Stimulated activated CD8-positive, alpha-beta memory T cell treated with anti-CD3 and anti-CD28 coated beads, Interleukin-2, amount 100 ng/mL, for 1 hour (primary cell): ENCODE results near the gene CARMIL3.
"Not testable (repeated sequence)": the region's sequence is repeated elsewhere in the genome, so short reads cannot be mapped to it uniquely, and the experiment has no call there.

Source experiments
- DNase-seq, 2 donors: peaks; one replicate each; pipeline ENCODE4 v3.0.0-alpha.2; 2020; ENCODE audit warnings: low read depth in 2 of 2

The CARMIL3 gene, protein sequence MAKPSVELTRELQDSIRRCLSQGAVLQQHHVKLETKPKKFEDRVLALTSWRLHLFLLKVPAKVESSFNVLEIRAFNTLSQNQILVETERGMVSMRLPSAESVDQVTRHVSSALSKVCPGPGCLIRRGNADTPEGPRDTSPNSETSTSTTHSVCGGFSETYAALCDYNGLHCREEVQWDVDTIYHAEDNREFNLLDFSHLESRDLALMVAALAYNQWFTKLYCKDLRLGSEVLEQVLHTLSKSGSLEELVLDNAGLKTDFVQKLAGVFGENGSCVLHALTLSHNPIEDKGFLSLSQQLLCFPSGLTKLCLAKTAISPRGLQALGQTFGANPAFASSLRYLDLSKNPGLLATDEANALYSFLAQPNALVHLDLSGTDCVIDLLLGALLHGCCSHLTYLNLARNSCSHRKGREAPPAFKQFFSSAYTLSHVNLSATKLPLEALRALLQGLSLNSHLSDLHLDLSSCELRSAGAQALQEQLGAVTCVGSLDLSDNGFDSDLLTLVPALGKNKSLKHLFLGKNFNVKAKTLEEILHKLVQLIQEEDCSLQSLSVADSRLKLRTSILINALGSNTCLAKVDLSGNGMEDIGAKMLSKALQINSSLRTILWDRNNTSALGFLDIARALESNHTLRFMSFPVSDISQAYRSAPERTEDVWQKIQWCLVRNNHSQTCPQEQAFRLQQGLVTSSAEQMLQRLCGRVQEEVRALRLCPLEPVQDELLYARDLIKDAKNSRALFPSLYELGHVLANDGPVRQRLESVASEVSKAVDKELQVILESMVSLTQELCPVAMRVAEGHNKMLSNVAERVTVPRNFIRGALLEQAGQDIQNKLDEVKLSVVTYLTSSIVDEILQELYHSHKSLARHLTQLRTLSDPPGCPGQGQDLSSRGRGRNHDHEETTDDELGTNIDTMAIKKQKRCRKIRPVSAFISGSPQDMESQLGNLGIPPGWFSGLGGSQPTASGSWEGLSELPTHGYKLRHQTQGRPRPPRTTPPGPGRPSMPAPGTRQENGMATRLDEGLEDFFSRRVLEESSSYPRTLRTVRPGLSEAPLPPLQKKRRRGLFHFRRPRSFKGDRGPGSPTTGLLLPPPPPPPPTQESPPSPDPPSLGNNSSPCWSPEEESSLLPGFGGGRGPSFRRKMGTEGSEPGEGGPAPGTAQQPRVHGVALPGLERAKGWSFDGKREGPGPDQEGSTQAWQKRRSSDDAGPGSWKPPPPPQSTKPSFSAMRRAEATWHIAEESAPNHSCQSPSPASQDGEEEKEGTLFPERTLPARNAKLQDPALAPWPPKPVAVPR (N-terminal part only)

DNA sequence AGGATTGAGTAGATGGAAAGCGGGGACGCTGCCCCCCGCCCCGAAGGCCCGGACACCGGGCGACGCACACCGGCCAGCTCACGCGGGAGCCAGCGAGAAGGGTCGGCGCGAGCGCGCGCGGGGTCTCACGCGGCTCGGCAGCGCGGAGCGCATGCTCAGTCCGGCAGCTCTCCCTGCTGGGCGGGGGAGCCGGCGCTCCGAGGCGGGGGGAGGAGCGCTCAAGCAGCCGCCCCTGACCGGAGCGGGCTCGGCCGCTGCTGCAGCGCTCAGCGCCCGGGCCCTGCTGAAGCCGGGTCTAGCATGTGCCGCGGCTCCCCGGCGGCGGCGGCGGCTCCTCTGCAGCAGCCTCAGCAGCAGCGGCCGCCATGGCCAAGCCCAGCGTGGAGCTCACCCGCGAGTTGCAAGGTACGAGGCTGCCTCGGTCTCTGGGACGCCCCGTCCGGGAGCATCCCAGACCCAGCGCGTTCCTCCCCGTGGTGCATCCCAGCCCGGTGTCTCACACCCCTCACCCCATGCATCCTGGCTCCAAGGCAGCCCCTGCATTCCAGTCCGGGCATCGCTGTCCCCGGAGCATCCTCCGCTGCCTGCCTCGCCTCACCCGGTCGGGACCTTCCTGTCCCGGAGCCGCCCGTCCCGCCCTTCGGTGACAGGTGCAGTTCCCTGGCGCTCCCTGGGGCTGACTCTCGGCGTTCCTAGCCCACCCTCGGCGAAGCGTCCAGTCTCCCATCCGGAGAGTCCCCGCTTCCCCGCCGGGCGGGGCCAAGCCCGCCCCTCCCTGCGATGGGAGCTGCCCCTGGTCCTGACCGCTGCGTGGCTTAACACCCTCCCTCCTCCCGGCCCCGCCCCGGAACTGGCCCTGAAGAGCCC lies at the start of gene CARMIL3:
Gene CARMIL3 (plus strand): TSS at position 221 of the 867 bp plus-strand sequence. CDS start 145 bp downstream, at position 366.
- peak; percentile 25 to 35 for DNase-seq

DNA sequence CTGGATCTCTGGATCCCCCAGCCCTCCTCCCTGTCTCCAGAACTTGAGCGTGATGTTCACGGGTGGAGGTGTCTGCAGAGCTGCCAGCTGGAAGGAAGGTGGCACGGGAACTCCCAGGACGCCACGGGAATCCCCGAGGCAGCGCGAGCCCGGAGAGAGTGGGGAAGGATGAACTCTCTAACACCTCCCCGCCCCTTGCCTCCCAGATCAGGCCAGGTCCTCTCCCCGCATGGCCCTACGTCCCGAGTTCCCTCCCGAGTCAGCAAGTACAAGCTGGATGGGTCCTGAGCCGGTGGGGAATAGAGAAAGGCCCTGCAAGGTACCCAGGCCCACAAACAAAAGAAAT lies 45.4 kb upstream of the CARMIL3 start:
- not testable (repeated sequence) for DNase-seq

DNA sequence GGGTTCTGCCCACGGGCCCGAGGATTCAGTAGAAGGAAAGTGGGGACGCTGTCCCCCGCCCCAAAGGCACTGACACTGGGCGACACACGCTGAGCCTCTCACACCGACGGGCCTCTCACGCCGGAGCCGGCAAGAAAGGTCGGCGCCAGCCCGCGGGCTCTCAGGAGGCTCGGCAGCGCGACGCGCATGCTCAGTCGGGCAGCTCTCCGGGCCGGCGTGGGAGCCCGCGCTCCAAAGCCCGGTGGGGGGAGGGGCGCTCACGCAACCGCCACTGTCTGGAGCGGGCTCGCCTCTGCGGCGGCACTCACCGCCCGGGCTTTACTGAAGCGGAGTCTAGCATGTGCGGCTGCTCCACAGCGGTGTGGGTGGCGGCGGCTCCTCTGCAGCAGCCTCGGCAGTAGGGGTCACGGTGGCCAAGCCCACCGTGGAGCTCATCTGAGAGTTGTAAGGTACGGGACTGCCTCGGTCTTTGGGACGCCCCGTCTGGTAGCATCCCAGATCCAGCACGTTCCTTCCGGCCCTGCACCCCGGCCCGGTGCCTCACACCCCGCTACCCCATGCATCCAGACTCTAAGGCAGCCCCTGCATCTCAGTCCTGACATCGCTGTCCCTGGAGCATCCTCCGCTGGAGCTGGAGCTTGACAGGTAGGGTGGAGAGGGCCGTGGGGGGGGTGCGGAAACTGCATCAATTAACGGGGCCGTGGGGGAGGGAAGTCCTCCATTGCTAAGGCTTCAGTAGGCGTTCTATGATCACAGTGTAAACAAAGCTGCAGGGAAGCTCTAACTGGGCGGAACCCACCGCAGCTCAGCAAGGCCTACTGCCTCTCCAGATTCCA lies 44.8 kb upstream of the CARMIL3 start:
- DNase-seq = peak; percentile 20 to 50

DNA sequence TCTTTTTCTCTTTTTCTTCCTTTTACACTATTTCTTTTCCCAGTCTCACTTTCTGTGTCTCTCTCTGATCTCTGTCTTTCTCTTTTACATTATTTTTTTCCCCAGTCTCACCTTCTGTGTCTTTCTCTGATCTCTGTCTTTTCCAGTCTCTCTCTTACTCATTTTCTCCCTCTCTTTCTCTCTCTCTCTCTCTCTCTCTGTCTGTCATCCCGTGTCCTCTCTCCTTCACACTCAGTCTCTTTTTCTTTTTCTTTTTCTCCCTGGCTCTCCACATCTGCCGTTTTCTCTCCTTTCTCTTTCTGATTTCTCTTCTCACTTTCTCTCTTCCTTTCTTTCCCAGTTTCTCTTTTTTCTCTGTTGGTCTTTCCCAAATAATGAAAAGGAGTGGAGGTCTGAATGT lies 40.8 kb upstream of the CARMIL3 start:
- DNase-seq = no peak

DNA sequence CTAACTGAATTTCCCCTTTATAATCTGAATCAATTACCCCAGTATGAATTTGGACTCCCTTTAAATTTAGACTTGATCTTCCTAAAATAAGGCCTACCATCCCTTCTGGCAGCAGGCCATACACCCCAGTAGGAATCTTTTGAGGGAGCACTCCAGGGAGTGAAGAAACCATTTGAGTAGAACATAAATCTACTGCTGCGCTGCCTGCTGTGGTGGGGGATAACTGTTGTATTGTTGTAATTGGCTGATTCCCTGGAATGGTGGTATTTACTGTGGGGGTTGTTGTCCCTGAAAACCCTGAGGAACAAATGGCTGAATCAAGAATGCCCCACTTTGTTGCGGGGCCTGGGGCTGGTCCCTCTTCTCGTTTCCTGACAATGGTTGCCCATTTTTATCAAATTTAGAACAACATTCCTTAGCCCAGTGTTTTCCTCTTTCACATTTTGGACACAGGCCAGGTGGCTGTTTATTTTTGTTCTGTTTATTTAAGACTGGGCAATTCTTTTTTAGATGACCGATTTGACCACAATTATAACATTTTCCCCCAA lies 39.0 kb upstream of the CARMIL3 start:
- DNase-seq = not testable (repeated sequence)

DNA sequence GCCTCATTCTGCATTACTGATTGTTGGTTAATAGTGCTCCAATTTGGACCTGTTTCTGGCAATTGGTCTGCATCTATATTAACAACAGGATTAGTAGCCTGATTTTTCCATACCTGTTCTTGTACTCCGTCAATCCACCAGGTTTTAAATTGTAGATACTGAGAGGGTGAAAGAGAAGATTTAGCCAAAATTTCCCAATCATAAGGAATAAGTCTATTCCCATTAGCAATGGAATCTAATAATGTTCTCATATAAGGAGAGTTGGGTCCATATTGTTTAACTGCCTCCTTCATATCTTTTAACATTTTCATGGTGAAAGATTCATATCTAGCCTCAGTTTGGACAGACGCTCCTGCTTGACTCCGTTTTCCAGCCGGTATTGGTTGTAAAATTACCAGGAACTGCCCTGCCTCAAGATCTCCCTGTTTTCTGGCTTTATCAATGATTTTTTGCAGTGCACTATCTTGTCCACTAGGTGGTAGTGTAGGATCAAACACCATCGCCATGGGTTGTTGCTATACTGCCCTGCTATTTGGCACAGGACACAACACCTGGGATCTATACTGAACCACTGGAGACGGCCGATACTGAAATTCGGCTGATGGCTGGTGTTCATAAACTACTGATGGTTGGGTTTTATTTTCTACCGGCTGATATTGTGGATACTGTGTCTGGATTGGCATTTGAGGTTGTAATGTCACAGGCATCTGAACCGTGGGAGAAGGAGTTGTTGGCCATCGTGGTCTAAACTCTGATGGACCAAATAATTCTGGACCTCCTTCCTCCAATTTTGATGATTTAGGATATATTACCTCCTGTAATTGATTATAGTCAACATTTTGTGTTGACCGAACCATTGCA lies 37.9 kb upstream of the CARMIL3 start:
- no peak for DNase-seq

DNA sequence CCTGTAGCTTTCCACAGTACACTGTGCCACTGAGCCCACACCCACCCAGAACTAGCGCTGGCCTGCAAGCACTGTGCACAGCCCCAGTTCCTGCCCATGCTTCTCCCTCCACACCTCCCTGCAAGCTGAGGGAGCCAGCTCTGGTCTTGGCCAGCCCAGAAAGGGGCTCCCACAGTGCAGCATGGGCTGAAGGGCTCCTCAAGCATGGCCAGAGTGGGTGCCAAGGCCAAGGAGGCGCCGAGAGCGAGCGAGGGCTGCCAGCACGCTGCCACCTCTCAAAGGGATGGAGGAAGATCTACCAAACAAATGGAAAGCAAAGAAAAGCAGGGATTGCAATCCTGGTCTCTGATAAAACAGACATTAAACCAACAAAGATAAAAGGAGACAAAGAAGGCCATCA lies 36.1 kb upstream of the CARMIL3 start:
- not testable (repeated sequence) for DNase-seq

DNA sequence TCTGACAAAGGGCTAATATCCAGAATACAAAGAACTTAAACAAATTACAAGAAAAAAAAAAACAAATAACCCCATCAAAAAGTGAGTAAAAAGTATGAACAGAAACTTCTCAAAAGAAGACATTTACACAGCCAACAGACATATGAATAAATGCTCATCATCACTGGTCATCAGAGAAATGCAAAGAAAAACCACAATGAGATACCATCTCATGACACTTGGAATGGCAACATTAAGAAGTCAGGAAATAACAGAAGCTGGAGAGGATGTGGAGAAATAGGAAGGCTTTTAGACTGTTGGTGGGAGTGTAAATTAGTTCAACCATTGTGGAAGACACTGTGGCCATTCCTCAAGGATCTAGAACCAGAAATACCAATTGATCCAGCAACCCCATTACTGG lies 32.8 kb upstream of the CARMIL3 start:
- DNase-seq = not testable (repeated sequence)

DNA sequence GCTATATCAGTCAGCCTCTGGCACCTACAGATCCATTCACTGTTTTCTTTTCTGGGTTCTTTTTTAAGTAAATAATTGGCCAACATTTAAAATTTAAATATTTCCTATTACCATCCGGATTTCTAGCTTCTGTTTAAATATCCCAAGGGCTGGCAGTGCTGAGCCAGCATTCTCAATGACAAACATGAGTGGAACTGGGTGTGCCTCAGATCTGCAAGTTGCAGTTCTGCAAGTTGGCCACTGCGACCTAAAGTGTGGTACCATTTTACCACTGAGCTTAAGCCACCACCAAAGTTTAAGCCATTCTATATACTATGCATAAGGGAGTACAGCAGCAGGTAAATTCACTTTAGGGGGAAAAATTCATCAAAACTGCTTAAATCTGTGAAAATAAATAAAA lies 31.9 kb upstream of the CARMIL3 start:
- not testable (repeated sequence) for DNase-seq

DNA sequence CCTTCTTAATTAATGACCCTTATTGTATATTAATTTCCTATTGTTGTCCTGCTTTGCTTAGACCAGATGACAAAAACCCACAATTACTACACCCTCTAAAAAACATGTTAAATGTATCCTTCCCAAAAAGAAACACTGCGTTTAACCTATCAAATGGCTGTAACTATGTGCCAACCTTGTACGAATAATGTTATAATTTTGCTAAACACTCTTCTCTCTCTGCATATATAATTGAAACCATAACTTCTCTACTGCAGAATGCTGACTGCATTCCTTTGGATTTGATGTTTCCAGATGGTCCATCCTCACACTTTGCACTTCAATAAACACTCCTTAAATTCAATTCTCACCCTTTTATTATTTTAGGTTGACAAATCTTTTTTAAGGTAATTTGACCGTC lies 31.3 kb upstream of the CARMIL3 start:
- DNase-seq = not testable (repeated sequence)

DNA sequence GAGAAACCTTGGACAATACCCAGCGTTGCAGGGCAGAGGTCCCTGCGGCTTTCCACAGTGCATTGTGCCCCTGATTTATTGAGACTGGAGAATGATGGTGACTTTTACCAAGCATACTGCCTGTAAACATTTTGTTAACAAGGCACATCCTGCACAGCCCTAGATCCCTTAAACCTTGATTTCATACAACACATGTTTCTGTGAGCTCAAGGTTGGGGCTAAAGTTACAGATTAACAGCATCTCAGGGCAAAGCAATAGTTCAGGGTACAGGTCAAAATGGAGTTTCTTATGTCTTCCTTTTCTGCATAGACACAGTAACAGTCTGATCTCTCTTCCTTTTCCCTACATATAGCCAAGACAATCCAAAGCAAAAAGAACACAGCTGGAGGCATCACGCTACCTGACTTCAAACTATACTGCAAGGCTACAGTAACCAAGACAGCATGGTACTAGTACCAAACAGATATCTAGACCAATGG lies 26.8 kb upstream of the CARMIL3 start:
- not testable (repeated sequence) for DNase-seq

DNA sequence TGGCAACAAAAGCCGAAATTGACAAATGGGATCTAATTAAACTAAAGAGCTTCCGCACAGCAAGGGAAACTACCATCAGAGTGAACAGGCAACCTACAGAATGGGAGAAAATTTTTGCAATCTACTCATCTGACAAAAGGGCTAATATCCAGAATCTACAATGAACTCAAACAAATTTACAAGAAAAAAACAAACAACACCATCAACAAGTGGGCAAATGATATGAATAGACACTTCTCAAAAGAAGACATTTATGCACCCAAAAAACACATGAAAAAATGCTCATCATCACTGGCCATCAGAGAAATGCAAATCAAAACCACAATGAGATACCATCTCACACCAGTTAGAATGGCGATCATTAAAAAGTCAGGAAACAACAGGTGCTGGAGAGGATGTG lies 22.1 kb upstream of the CARMIL3 start:
- not testable (repeated sequence) for DNase-seq

DNA sequence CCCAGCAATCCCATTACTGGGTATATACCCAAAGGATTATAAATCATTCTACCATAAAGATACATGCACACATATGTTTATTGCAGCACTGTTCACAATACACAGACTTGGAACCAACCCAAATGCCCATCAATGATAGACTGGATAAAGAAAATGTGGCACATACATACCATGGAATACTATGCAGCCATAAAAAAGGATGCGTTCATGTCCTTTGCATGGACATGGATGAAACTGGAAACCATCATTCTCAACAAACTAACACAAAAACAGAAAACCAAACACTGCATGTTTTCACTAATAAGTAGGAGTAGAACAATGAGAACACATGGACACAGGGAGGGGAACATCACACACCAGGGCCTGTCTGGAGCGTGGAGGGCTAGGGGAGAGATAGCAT lies 20.5 kb upstream of the CARMIL3 start:
- not testable (repeated sequence) for DNase-seq

DNA sequence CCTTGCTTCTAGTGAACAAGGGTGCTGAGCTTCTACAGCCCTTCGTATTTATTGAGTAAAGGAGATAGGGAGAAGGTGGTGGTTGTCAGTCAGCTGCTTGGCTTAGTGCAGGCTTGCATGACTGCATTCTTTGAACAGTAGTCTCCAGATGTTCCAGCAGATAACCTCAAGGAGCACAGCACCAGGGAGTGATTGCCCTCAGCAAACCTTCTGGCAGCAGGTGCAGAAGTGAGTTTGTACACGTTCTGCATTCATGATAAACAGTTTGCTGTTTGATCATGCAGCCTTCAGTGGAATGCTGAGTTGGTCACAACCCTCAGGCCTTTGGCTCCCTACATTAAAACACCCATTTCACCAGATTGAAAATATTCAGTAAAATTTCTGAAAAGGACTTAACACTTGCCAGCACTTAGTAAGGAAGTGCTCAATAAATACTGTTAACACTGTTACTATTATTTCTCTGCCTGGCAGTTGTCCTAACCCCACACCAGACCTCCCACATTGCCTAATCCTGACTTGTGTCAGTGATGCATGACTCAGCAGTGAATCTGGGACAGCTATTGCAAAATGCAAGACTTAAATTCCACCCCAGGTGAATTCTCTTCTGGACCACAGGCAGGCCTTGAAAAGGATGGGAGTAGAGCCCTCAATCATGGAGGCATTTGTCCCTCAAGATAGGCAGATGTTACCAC lies 18.9 kb upstream of the CARMIL3 start:
- DNase-seq = no peak

DNA sequence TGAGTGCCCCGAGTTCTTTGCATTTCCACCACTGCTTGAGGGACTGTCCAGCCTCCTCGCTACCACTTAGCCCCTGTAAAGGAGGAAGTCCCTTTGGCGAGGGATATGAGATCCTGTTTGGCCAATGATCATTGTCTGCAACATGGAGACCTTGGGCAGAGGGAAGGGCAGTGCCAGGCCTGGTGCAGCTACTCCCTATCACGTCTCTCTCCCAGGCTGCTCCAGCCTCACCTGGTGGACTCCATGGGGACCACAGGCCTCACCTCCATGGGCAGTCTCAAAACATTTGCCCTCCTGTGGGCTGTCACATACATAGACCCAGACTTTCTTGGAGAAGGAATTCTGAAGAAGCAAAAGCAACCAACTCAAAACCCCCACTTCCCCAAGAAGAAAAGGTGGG lies 16.0 kb upstream of the CARMIL3 start:
- DNase-seq = not testable (repeated sequence)

DNA sequence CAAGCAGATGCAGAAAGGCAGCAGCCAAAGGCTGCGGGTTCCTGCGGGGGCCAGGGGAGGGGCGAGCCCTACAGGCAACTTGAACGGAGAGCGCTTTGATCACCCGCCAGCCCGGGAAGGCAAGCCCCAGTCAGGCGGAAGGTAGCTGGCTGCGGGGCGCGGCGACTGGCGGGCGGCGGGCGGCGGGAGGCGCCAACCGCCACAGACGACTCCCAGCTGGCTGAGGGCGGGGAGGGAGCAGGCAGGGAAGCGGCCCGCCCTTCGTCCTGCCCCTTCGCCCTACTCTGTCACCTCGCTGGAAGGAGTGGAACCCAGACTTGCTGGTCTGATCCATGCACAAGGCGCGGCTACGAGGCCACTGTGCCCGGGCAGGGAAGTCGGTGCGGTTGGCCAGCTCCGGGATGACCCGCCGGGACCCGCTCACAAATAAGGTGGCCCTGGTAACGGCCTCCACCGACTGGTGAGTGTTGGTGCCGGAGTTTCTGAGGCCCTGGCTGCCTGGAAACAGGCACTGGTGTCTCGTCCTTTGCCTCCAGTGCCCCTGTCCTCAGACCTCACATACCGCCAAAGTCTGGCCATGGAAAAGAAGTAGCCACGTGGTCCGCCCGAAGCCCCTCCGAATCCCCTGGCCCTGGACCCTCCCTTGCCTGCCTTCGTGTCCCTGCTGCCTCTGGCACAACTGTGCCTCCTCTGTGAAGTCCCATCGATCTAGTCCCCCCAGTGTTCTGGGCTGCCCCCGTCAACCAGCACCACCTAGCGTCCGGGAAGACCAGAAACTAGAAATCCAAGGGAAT lies 15.4 kb upstream of the CARMIL3 start:
- DNase-seq = peak; percentile 33 to 47
